Fibroblast of mammary gland (primary cell): Measurements from ENCODE around the gene CARS2.
"Not testable (repeated sequence)": the region's sequence is repeated elsewhere in the genome, so short reads cannot be mapped to it uniquely, and the experiment has no call there.

Source experiments
- DNase-seq: peaks from one replicate; pipeline ENCODE4 v3.0.0-alpha.2; 2010; ENCODE audit warnings: low read depth
- H3K4me3 ChIP-seq: 2 replicates; pipeline ENCODE4 v1.5.1; 2011; ENCODE audit warnings: low read depth, mild to moderate bottlenecking, low read length, moderate library complexity; ENCODE audit not compliant: control insufficient read depth
- CTCF ChIP-seq: conservative IDR thresholded peaks from 2 replicates; pipeline ENCODE4 v1.5.1; 2011; ENCODE audit warnings: low read depth, low read length, inconsistent platforms; ENCODE audit not compliant: control insufficient read depth, insufficient read depth

The CARS2 gene

GRCh38 chr13:110662777-110663443, 43.0 kb downstream of the CARS2 start:
- H3K4me3 ChIP-seq: no peak overlapping the region
- no peak for DNase-seq
- TF ChIP-seq CTCF: no peak

- TF ChIP-seq CTCF: no peak
- no peak for DNase-seq
- H3K4me3 ChIP-seq: no peak overlapping the region
Observed at GRCh38 chr13:110662091-110662490, 43.8 kb downstream of the CARS2 start.

GRCh38 chr13:110661256-110661655, 44.7 kb downstream of the CARS2 start:
- no peak for TF ChIP-seq CTCF
- DNase-seq: no peak
- H3K4me3 ChIP-seq: no peak overlapping the region

GRCh38 chr13:110658218-110658911, 47.6 kb downstream of the CARS2 start:
- DNase-seq, H3K4me3 ChIP-seq: not testable (repeated sequence)

- no peak for DNase-seq
- no peak for TF ChIP-seq CTCF
- no peak overlapping the region for H3K4me3 ChIP-seq
Observed at GRCh38 chr13:110657196-110657595, 48.7 kb downstream of the CARS2 start.

- no peak overlapping the region for H3K4me3 ChIP-seq
- DNase-seq: no peak
- no peak for TF ChIP-seq CTCF
Observed at GRCh38 chr13:110653851-110654250, 52.1 kb downstream of the CARS2 start.

GRCh38 chr13:110653271-110653670, 52.6 kb downstream of the CARS2 start:
- DNase-seq: no peak
- TF ChIP-seq CTCF: no peak
- no peak overlapping the region for H3K4me3 ChIP-seq
